HepG2 (cell line): Measurements from ENCODE around the gene MTHFD1L. TPM values are rescaled to one million over a fixed set of nuclear protein-coding genes. Genes with fewer than 3 reads are reported as not detected.

Experiments used
- HHEX ChIP-seq: IDR thresholded peaks from 2 replicates; pipeline ENCODE4 v1.6.1; 2016; ENCODE audit warnings: control low read depth
- HOXD1 ChIP-seq: sonication (generic); formaldehyde crosslinking; IDR thresholded peaks from 2 replicates; pipeline ENCODE4 v1.5.0; 2020; ENCODE audit warnings: missing genetic modification reagents
- MTF2 ChIP-seq: sonication (generic); formaldehyde crosslinking; IDR thresholded peaks from 2 replicates; pipeline ENCODE4 v1.5.0; 2020; ENCODE audit warnings: missing genetic modification reagents, borderline replicate concordance
- NCOA2 ChIP-seq: sonication (generic); formaldehyde crosslinking; IDR thresholded peaks from 2 replicates; pipeline ENCODE4 v1.8.0; 2022; ENCODE audit warnings: inconsistent platforms
- PHB2 ChIP-seq: fragments of 450-650 bp; IDR thresholded peaks from 2 replicates; pipeline ENCODE4 v1.6.1; 2018; ENCODE audit not compliant: partially characterized antibody
- ZFP36L2 ChIP-seq: sonication (generic); formaldehyde crosslinking; IDR thresholded peaks from 2 replicates; pipeline ENCODE4 v1.4.0; 2020; ENCODE audit warnings: missing genetic modification reagents
- ZNF629 ChIP-seq: sonication (generic); formaldehyde crosslinking; conservative IDR thresholded peaks from 2 replicates; pipeline ENCODE4 v1.5.0; 2020; ENCODE audit warnings: missing genetic modification reagents
- ZNF737 ChIP-seq: sonication (generic); formaldehyde crosslinking; IDR thresholded peaks from 2 replicates; pipeline ENCODE4 v1.5.0; 2020; ENCODE audit warnings: missing genetic modification reagents, mild to moderate bottlenecking, borderline replicate concordance
- ZNF766 ChIP-seq: sonication (generic); formaldehyde crosslinking; IDR thresholded peaks from 2 replicates; pipeline ENCODE4 v1.5.0; 2020; ENCODE audit warnings: missing genetic modification reagents, borderline replicate concordance
- ZNF782 ChIP-seq: sonication (generic); formaldehyde crosslinking; IDR thresholded peaks from 2 replicates; pipeline ENCODE4 v1.4.0; 2020; ENCODE audit warnings: missing genetic modification reagents, mild to moderate bottlenecking, borderline replicate concordance
- polyA plus RNA-seq, 8 experiments: library from polyadenylated mRNA; depleted of rRNA in 3 of 8; stranded (reverse) in 7 of 8; unstranded in 1 of 8; fragments of >200 nt; fragmentation: Illumina TruSeq in 4 of 8; extraction: Trizol in 4 of 8; gene quantifications; 2 replicates each; pipeline versions ENCODE4 v1.2.1 to v1.2.3, GENCODE V29; 2011 to 2016; ENCODE audit warnings: low read depth in 4 of 8, missing spikeins in 1 of 8, mixed read lengths in 1 of 8; ENCODE audit not compliant: insufficient read depth in 1 of 8
- total RNA-seq, 5 experiments: library from RNA; depleted of rRNA; stranded (reverse); fragments of >200 nt; fragmentation: Illumina TruSeq; extraction: Trizol; gene quantifications; 2 replicates each; pipeline ENCODE4 v1.2.3, GENCODE V29; 2016; ENCODE audit warnings: low read depth in 1 of 5
- TF ChIP-seq, protein P1 (sequence below): sonication (generic); formaldehyde crosslinking; IDR thresholded peaks from 2 replicates; pipeline ENCODE4 v1.5.0; 2020; ENCODE audit warnings: missing genetic modification reagents, mild to moderate bottlenecking, borderline replicate concordance
- TF ChIP-seq, protein P2 (sequence below), 2 experiments: IDR thresholded peaks; 2 replicates each; pipeline ENCODE4 v1.6.1; 2011 to 2012; ENCODE audit warnings: low read length in 2 of 2, borderline replicate concordance in 1 of 2, low read depth in 1 of 2, mild to moderate bottlenecking in 1 of 2, moderate library complexity in 1 of 2
- TF ChIP-seq, protein P3 (sequence below): sonication (generic); formaldehyde crosslinking; IDR thresholded peaks from 2 replicates; pipeline ENCODE4 v1.5.1; 2020; ENCODE audit warnings: missing genetic modification reagents, mild to moderate bottlenecking, borderline replicate concordance
- TF ChIP-seq, protein P4 (sequence below): sonication (generic); formaldehyde crosslinking; IDR thresholded peaks from 2 replicates; pipeline ENCODE4 v1.4.0; 2020; ENCODE audit warnings: mild to moderate bottlenecking, missing genetic modification reagents
- TF ChIP-seq, protein P5 (sequence below): sonication (generic); formaldehyde crosslinking; IDR thresholded peaks from 2 replicates; pipeline ENCODE4 v1.4.0; 2020; ENCODE audit warnings: missing genetic modification reagents, borderline replicate concordance
- TF ChIP-seq, protein P6 (sequence below): sonication (generic); formaldehyde crosslinking; IDR thresholded peaks from 2 replicates; pipeline ENCODE4 v1.5.0; 2020; ENCODE audit warnings: missing genetic modification reagents
- TF ChIP-seq, protein P7 (sequence below): sonication (generic); formaldehyde crosslinking; IDR thresholded peaks from 2 replicates; pipeline ENCODE4 v1.8.0; 2022; ENCODE audit warnings: missing genetic modification reagents, low read depth, mild to moderate bottlenecking, borderline replicate concordance

The MTHFD1L gene
- total and polyA plus RNA-seq, 2 of the 13 experiments (the other 11 are each of a cell fraction or from before 2014, with no cell fraction given) = 24.0 to 39.6 TPM

DNA sequence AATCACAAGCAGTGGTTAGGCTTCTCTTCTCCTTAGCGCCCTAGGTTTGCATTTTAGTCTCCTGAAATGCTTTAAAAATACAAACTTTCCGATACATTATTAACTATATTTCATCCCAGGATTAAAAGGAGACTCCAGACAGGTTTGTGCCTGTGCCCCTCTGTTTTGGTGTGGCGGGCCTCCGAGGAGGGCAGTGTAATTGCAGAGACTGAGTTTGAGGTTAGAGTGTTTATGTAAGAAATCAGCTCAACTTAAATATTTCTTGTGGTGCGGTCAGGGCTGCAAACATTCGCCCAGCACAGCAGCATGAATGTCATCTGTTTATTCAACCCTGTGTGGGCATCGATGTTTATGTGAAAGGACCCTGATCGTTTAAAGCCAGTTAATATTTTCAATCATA is 243.9 kb downstream of the MTHFD1L start (continued):
- TF ChIP-seq ZNF766 (CRISPR knock-in tag) (no peak), ZNF629 (CRISPR knock-in tag) (no peak), NCOA2 (no peak), HOXD1 (no peak), PHB2 (no peak), ZNF782 (CRISPR knock-in tag) (no peak), HHEX (CRISPR knock-in tag) (no peak), ZNF737 (CRISPR knock-in tag) (no peak), ZFP36L2 (CRISPR knock-in tag) (no peak), MTF2 (no peak)
- TF ChIP-seq, protein P1, sequence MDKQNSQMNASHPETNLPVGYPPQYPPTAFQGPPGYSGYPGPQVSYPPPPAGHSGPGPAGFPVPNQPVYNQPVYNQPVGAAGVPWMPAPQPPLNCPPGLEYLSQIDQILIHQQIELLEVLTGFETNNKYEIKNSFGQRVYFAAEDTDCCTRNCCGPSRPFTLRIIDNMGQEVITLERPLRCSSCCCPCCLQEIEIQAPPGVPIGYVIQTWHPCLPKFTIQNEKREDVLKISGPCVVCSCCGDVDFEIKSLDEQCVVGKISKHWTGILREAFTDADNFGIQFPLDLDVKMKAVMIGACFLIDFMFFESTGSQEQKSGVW (CRISPR knock-in tag) = no peak
- TF ChIP-seq, protein P2, sequence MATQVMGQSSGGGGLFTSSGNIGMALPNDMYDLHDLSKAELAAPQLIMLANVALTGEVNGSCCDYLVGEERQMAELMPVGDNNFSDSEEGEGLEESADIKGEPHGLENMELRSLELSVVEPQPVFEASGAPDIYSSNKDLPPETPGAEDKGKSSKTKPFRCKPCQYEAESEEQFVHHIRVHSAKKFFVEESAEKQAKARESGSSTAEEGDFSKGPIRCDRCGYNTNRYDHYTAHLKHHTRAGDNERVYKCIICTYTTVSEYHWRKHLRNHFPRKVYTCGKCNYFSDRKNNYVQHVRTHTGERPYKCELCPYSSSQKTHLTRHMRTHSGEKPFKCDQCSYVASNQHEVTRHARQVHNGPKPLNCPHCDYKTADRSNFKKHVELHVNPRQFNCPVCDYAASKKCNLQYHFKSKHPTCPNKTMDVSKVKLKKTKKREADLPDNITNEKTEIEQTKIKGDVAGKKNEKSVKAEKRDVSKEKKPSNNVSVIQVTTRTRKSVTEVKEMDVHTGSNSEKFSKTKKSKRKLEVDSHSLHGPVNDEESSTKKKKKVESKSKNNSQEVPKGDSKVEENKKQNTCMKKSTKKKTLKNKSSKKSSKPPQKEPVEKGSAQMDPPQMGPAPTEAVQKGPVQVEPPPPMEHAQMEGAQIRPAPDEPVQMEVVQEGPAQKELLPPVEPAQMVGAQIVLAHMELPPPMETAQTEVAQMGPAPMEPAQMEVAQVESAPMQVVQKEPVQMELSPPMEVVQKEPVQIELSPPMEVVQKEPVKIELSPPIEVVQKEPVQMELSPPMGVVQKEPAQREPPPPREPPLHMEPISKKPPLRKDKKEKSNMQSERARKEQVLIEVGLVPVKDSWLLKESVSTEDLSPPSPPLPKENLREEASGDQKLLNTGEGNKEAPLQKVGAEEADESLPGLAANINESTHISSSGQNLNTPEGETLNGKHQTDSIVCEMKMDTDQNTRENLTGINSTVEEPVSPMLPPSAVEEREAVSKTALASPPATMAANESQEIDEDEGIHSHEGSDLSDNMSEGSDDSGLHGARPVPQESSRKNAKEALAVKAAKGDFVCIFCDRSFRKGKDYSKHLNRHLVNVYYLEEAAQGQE (IDR thresholded peaks at IDR 0.05; ENCODE audit: borderline replicate concordance in 1 of 2, low read depth in 1 of 2, low read length in 2 of 2) = no peak
- TF ChIP-seq, protein P3, sequence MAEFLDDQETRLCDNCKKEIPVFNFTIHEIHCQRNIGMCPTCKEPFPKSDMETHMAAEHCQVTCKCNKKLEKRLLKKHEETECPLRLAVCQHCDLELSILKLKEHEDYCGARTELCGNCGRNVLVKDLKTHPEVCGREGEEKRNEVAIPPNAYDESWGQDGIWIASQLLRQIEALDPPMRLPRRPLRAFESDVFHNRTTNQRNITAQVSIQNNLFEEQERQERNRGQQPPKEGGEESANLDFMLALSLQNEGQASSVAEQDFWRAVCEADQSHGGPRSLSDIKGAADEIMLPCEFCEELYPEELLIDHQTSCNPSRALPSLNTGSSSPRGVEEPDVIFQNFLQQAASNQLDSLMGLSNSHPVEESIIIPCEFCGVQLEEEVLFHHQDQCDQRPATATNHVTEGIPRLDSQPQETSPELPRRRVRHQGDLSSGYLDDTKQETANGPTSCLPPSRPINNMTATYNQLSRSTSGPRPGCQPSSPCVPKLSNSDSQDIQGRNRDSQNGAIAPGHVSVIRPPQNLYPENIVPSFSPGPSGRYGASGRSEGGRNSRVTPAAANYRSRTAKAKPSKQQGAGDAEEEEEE = no peak
- TF ChIP-seq, protein P4, sequence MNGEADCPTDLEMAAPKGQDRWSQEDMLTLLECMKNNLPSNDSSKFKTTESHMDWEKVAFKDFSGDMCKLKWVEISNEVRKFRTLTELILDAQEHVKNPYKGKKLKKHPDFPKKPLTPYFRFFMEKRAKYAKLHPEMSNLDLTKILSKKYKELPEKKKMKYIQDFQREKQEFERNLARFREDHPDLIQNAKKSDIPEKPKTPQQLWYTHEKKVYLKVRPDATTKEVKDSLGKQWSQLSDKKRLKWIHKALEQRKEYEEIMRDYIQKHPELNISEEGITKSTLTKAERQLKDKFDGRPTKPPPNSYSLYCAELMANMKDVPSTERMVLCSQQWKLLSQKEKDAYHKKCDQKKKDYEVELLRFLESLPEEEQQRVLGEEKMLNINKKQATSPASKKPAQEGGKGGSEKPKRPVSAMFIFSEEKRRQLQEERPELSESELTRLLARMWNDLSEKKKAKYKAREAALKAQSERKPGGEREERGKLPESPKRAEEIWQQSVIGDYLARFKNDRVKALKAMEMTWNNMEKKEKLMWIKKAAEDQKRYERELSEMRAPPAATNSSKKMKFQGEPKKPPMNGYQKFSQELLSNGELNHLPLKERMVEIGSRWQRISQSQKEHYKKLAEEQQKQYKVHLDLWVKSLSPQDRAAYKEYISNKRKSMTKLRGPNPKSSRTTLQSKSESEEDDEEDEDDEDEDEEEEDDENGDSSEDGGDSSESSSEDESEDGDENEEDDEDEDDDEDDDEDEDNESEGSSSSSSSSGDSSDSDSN (CRISPR knock-in tag) = no peak
- TF ChIP-seq, protein P5, sequence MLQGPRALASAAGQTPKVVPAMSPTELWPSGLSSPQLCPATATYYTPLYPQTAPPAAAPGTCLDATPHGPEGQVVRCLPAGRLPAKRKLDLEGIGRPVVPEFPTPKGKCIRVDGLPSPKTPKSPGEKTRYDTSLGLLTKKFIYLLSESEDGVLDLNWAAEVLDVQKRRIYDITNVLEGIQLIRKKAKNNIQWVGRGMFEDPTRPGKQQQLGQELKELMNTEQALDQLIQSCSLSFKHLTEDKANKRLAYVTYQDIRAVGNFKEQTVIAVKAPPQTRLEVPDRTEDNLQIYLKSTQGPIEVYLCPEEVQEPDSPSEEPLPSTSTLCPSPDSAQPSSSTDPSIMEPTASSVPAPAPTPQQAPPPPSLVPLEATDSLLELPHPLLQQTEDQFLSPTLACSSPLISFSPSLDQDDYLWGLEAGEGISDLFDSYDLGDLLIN = no peak
- TF ChIP-seq, protein P6, sequence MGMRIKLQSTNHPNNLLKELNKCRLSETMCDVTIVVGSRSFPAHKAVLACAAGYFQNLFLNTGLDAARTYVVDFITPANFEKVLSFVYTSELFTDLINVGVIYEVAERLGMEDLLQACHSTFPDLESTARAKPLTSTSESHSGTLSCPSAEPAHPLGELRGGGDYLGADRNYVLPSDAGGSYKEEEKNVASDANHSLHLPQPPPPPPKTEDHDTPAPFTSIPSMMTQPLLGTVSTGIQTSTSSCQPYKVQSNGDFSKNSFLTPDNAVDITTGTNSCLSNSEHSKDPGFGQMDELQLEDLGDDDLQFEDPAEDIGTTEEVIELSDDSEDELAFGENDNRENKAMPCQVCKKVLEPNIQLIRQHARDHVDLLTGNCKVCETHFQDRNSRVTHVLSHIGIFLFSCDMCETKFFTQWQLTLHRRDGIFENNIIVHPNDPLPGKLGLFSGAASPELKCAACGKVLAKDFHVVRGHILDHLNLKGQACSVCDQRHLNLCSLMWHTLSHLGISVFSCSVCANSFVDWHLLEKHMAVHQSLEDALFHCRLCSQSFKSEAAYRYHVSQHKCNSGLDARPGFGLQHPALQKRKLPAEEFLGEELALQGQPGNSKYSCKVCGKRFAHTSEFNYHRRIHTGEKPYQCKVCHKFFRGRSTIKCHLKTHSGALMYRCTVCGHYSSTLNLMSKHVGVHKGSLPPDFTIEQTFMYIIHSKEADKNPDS (CRISPR knock-in tag) = no peak
- TF ChIP-seq, protein P7, sequence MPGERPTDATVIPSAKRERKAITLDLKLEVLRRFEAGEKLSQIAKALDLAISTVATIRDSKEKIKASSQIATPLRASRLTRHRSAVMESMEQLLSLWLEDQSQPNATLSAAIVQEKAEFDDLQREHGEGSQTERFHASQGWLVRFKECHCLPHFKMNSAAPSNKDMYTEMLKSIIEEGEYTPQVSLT = no peak
